WTC11 (cell line): Measurements from ENCODE around the gene LYPD3.

Source experiments
- CREB1 ChIP-seq: sonication (generic); formaldehyde crosslinking; IDR thresholded peaks from 2 replicates; pipeline ENCODE4 v1.8.0; 2023; ENCODE audit warnings: mild to moderate bottlenecking, missing genetic modification reagents
- FOXP1 ChIP-seq: sonication (generic); formaldehyde crosslinking; IDR thresholded peaks from 2 replicates; pipeline ENCODE4 v1.8.0; 2022; ENCODE audit warnings: missing genetic modification reagents, mild to moderate bottlenecking, moderate library complexity, borderline replicate concordance
- MYBL2 ChIP-seq: sonication (generic); formaldehyde crosslinking; IDR thresholded peaks from 2 replicates; pipeline ENCODE4 v1.8.1; 2023; ENCODE audit warnings: mild to moderate bottlenecking, moderate library complexity, missing genetic modification reagents
- NFE2L1 ChIP-seq: sonication (generic); formaldehyde crosslinking; IDR thresholded peaks from 2 replicates; pipeline ENCODE4 v1.8.1; 2023; ENCODE audit warnings: missing genetic modification reagents
- NFYB ChIP-seq: sonication (generic); formaldehyde crosslinking; conservative IDR thresholded peaks from 2 replicates; pipeline ENCODE4 v1.8.0; 2022; ENCODE audit warnings: low read depth, missing genetic modification reagents
- TEAD4 ChIP-seq: sonication (generic); formaldehyde crosslinking; IDR thresholded peaks from 2 replicates; pipeline ENCODE4 v1.8.0; 2022; ENCODE audit warnings: mild to moderate bottlenecking, missing genetic modification reagents
- ZNF219 ChIP-seq: sonication (generic); formaldehyde crosslinking; IDR thresholded peaks from 2 replicates; pipeline ENCODE4 v1.8.0; 2023; ENCODE audit warnings: missing genetic modification reagents, mild to moderate bottlenecking, borderline replicate concordance
- ZNF423 ChIP-seq: fragments of 250-450 bp; sonication (Bioruptor Pico); IDR thresholded peaks from 2 replicates; pipeline ENCODE4 v2.1.2; 2022; ENCODE audit warnings: mild to moderate bottlenecking, moderate library complexity
- TF ChIP-seq, protein P1 (sequence below): fragments of 250-450 bp; sonication (Bioruptor Pico); IDR thresholded peaks from 2 replicates; pipeline ENCODE4 v1.8.0; 2021; ENCODE audit warnings: mild to moderate bottlenecking
- TF ChIP-seq, protein P2 (sequence below): fragments of 250-450 bp; sonication (Bioruptor Pico); IDR thresholded peaks from 2 replicates; pipeline ENCODE4 v1.9.0; 2021; ENCODE audit warnings: mild to moderate bottlenecking
- TF ChIP-seq, protein P3 (sequence below): sonication (generic); formaldehyde crosslinking; IDR thresholded peaks from 2 replicates; pipeline ENCODE4 v1.8.0; 2022; ENCODE audit warnings: mild to moderate bottlenecking, missing genetic modification reagents
- TF ChIP-seq, protein P4 (sequence below): fragments of 200-600 bp; IDR thresholded peaks from 2 replicates; pipeline ENCODE4 v1.8.0; 2022; ENCODE audit warnings: antibody characterized with exemption
- TF ChIP-seq, protein P5 (sequence below): fragments of 250-450 bp; sonication (Bioruptor Pico); IDR thresholded peaks from 2 replicates; pipeline ENCODE4 v2.1.2; 2022; ENCODE audit warnings: mild to moderate bottlenecking, moderate library complexity

DNA sequence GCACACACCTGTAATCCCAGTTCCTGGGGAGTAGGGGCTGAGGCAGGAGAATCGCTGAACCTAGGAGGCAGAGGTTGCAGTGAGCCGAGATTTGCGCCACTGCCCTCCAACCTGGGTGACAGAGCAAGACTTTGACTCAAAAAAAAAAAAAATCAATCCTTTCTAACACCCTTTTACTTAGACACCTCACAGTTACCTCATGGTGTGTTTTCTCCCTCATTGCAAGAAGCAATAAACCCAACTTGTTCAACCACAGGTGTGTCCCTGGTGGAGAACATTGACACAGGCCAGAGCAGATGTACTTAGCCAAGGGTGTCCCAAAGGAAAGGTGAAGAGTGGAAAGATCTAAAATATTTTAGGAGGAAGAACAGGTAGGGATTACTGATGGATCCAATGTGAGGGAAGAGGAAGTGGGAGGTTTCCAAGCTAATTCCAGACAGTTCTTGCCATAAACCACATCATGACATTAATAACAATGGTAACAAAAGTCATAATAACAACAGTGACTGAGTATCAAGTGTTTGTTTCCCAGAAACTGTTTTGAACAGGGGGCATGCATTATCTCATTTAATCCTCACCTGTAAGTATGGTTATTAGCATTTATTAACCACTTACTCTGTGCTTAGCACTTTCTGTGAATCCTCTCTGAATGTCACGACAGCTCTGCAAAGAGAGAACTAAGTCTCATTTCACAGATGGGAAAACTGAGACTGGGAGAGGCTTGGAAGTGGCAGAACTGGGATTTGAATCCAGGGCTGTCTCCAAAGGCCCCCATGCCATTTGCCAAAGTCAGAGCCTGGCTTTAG, 3.1 kb upstream of the LYPD3 start:
- TF ChIP-seq NFYB (CRISPR knock-in tag) (no peak), ZNF423 (no peak), CREB1 (CRISPR knock-in tag) (no peak), MYBL2 (CRISPR knock-in tag) (no peak), NFE2L1 (CRISPR knock-in tag) (no peak), ZNF219 (no peak), FOXP1 (CRISPR knock-in tag) (no peak), TEAD4 (no peak)
- TF ChIP-seq, protein P1, sequence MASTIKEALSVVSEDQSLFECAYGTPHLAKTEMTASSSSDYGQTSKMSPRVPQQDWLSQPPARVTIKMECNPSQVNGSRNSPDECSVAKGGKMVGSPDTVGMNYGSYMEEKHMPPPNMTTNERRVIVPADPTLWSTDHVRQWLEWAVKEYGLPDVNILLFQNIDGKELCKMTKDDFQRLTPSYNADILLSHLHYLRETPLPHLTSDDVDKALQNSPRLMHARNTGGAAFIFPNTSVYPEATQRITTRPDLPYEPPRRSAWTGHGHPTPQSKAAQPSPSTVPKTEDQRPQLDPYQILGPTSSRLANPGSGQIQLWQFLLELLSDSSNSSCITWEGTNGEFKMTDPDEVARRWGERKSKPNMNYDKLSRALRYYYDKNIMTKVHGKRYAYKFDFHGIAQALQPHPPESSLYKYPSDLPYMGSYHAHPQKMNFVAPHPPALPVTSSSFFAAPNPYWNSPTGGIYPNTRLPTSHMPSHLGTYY = no peak
- TF ChIP-seq, protein P2, sequence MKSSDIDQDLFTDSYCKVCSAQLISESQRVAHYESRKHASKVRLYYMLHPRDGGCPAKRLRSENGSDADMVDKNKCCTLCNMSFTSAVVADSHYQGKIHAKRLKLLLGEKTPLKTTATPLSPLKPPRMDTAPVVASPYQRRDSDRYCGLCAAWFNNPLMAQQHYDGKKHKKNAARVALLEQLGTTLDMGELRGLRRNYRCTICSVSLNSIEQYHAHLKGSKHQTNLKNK (CRISPR knock-in tag) = no peak
- TF ChIP-seq, protein P3, sequence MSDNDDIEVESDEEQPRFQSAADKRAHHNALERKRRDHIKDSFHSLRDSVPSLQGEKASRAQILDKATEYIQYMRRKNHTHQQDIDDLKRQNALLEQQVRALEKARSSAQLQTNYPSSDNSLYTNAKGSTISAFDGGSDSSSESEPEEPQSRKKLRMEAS (CRISPR knock-in tag) = no peak
- TF ChIP-seq, protein P4, sequence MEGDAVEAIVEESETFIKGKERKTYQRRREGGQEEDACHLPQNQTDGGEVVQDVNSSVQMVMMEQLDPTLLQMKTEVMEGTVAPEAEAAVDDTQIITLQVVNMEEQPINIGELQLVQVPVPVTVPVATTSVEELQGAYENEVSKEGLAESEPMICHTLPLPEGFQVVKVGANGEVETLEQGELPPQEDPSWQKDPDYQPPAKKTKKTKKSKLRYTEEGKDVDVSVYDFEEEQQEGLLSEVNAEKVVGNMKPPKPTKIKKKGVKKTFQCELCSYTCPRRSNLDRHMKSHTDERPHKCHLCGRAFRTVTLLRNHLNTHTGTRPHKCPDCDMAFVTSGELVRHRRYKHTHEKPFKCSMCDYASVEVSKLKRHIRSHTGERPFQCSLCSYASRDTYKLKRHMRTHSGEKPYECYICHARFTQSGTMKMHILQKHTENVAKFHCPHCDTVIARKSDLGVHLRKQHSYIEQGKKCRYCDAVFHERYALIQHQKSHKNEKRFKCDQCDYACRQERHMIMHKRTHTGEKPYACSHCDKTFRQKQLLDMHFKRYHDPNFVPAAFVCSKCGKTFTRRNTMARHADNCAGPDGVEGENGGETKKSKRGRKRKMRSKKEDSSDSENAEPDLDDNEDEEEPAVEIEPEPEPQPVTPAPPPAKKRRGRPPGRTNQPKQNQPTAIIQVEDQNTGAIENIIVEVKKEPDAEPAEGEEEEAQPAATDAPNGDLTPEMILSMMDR = no peak
- TF ChIP-seq, protein P5, sequence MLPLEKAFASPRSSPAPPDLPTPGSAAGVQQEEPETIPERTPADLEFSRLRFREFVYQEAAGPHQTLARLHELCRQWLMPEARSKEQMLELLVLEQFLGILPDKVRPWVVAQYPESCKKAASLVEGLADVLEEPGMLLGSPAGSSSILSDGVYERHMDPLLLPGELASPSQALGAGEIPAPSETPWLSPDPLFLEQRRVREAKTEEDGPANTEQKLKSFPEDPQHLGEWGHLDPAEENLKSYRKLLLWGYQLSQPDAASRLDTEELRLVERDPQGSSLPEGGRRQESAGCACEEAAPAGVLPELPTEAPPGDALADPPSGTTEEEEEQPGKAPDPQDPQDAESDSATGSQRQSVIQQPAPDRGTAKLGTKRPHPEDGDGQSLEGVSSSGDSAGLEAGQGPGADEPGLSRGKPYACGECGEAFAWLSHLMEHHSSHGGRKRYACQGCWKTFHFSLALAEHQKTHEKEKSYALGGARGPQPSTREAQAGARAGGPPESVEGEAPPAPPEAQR (CRISPR knock-in tag) = no peak
